HG03159 (cell line): Measurements from ENCODE around the gene CALM1.

Experiments
- ATAC-seq: cut with Tn5 transposase; IDR thresholded peaks from one replicate; pipeline ENCODE4 v1.9.1; 2021; ENCODE audit warnings: mild to moderate bottlenecking, moderate library complexity; ENCODE audit not compliant: unreplicated experiment

CALM1 gene

GRCh38 chr14:90440021-90440451, 43.2 kb downstream of the CALM1 start:
- no peak for ATAC-seq

- no peak for ATAC-seq
Observed at GRCh38 chr14:90440592-90440991, 43.8 kb downstream of the CALM1 start.

- ATAC-seq, result no peak
Observed at GRCh38 chr14:90442388-90442787, 45.6 kb downstream of the CALM1 start.

- ATAC-seq, result no peak
Observed at GRCh38 chr14:90443161-90444076, 46.6 kb downstream of the CALM1 start.

- no peak for ATAC-seq
Observed at GRCh38 chr14:90444077-90444696, 47.4 kb downstream of the CALM1 start.

GRCh38 chr14:90445011-90445410, 48.2 kb downstream of the CALM1 start:
- no peak for ATAC-seq

GRCh38 chr14:90446405-90446804, 49.6 kb downstream of the CALM1 start:
- ATAC-seq, result no peak

- no peak for ATAC-seq
Observed at GRCh38 chr14:90447720-90448497, 51.1 kb downstream of the CALM1 start.

GRCh38 chr14:90449411-90449810, 52.6 kb downstream of the CALM1 start:
- no peak for ATAC-seq

- no peak for ATAC-seq
Observed at GRCh38 chr14:90450151-90450550, 53.3 kb downstream of the CALM1 start.

- no peak for ATAC-seq
Observed at GRCh38 chr14:90450667-90451066, 53.8 kb downstream of the CALM1 start.

- ATAC-seq, result no peak
Observed at GRCh38 chr14:90451443-90451842, 54.6 kb downstream of the CALM1 start.

GRCh38 chr14:90451961-90452360, 55.1 kb downstream of the CALM1 start:
- ATAC-seq, result no peak

GRCh38 chr14:90452366-90452765, 55.5 kb downstream of the CALM1 start:
- ATAC-seq, result no peak

- ATAC-seq, result no peak
Observed at GRCh38 chr14:90453401-90453951, 56.6 kb downstream of the CALM1 start.

GRCh38 chr14:90454041-90455000, 57.5 kb downstream of the CALM1 start:
- no peak for ATAC-seq

GRCh38 chr14:90455100-90455571, 58.3 kb downstream of the CALM1 start:
- ATAC-seq, result no peak

GRCh38 chr14:90456551-90456950, 59.7 kb downstream of the CALM1 start:
- ATAC-seq, result no peak

- no peak for ATAC-seq
Observed at GRCh38 chr14:90457186-90457585, 60.4 kb downstream of the CALM1 start.
